NOMO-1 treated with dmso at 0.1 percent for 144 hours (cell line): Measurements from ENCODE around the gene MYMK.

ENCODE experiments used
- DNase-seq: peaks from one replicate; lab custom pipeline; 2025; ENCODE audit not compliant: unreplicated experiment; lab: John Stamatoyannopoulos, UW

The MYMK gene

GRCh38 chr9:133558191-133559126 is 33.7 kb upstream of the MYMK start:
- no peak for DNase-seq

- no peak for DNase-seq
Measured at GRCh38 chr9:133557581-133557980, 32.8 kb upstream of the MYMK start.

GRCh38 chr9:133556354-133556753 is 31.6 kb upstream of the MYMK start:
- no peak for DNase-seq

- DNase-seq: no peak
Measured at GRCh38 chr9:133554729-133555128, 30.0 kb upstream of the MYMK start.

GRCh38 chr9:133553973-133554713 is 29.4 kb upstream of the MYMK start:
- DNase-seq: no peak

- DNase-seq: no peak
Measured at GRCh38 chr9:133553123-133553522, 28.4 kb upstream of the MYMK start.

- no peak for DNase-seq
Measured at GRCh38 chr9:133552236-133552635, 27.5 kb upstream of the MYMK start.

- no peak for DNase-seq
Measured at GRCh38 chr9:133551446-133551845, 26.7 kb upstream of the MYMK start.

GRCh38 chr9:133547116-133547515 is 22.4 kb upstream of the MYMK start:
- DNase-seq: no peak

GRCh38 chr9:133546287-133546680 is 21.5 kb upstream of the MYMK start:
- DNase-seq: no peak

GRCh38 chr9:133545494-133546286 is 20.9 kb upstream of the MYMK start:
- DNase-seq: no peak

- no peak for DNase-seq
Measured at GRCh38 chr9:133543772-133544467, 19.2 kb upstream of the MYMK start.

- no peak for DNase-seq
Measured at GRCh38 chr9:133542002-133542401, 17.2 kb upstream of the MYMK start.

- no peak for DNase-seq
Measured at GRCh38 chr9:133540698-133541025, 15.9 kb upstream of the MYMK start.

GRCh38 chr9:133539991-133540697 is 15.4 kb upstream of the MYMK start:
- peak; percentile 46 for DNase-seq

GRCh38 chr9:133538851-133539833 is 14.4 kb upstream of the MYMK start:
- DNase-seq: no peak

GRCh38 chr9:133538176-133538575 is 13.4 kb upstream of the MYMK start:
- no peak for DNase-seq

GRCh38 chr9:133537257-133537656 is 12.5 kb upstream of the MYMK start:
- DNase-seq: no peak

GRCh38 chr9:133536536-133536935 is 11.8 kb upstream of the MYMK start:
- DNase-seq: no peak
